Small intestine (tissue), 7 donors: Measurements from ENCODE around the gene RAB22A. TPM values are rescaled to one million over a fixed set of nuclear protein-coding genes. Genes with fewer than 3 reads are reported as not detected.

ENCODE experiments used
- DNase-seq, 2 donors: peaks; one replicate each; pipeline versions ENCODE4 v3.0.0 to v3.0.0-alpha.2; 2013
- FAIRE-seq: peaks from 2 replicates; lab custom pipeline; 2012; peaks lifted over from hg19 to GRCh38; lab: Jason Lieb, UNC
- H3K27ac ChIP-seq, 3 donors: one replicate each; pipeline ENCODE4 v1.5.1; 2013; ENCODE audit warnings: low read length in 2 of 3, mild to moderate bottlenecking in 2 of 3, control low read depth in 1 of 3, inconsistent platforms in 1 of 3, low read depth in 1 of 3, moderate library complexity in 1 of 3
- H3K27me3 ChIP-seq, 3 donors: one replicate each; pipeline ENCODE4 v1.6.1; 2013; ENCODE audit warnings: low read length in 3 of 3, inconsistent platforms in 1 of 3; ENCODE audit not compliant: control insufficient read depth in 3 of 3, insufficient read depth in 3 of 3
- H3K36me3 ChIP-seq, 3 donors: one replicate each; pipeline ENCODE4 v1.6.1; 2013; ENCODE audit warnings: low read length in 3 of 3, inconsistent platforms in 1 of 3, low read depth in 1 of 3, mild to moderate bottlenecking in 1 of 3, moderate library complexity in 1 of 3; ENCODE audit not compliant: control insufficient read depth in 3 of 3, insufficient read depth in 2 of 3
- H3K4me1 ChIP-seq, 3 donors: one replicate each; pipeline ENCODE4 v1.6.1; 2013; ENCODE audit warnings: low read length in 2 of 3, inconsistent platforms in 1 of 3, low read depth in 1 of 3, mild to moderate bottlenecking in 1 of 3, moderate library complexity in 1 of 3; ENCODE audit not compliant: control insufficient read depth in 3 of 3, insufficient read depth in 2 of 3
- H3K4me3 ChIP-seq, 3 donors: one replicate each; pipeline ENCODE4 v1.5.1; 2013; ENCODE audit warnings: low read length in 3 of 3, control low read depth in 1 of 3, inconsistent platforms in 1 of 3, low read depth in 1 of 3, mild to moderate bottlenecking in 1 of 3, moderate library complexity in 1 of 3
- H3K9me3 ChIP-seq, 2 donors: one replicate each; pipeline ENCODE4 v1.6.1; 2013; ENCODE audit warnings: low read depth in 1 of 2, low read length in 1 of 2; ENCODE audit not compliant: control insufficient read depth in 2 of 2, insufficient read depth in 1 of 2
- WGBS, 3 donors: extraction: QIAGEN DNeasy Blood & Tissue Kit; methylation state at CpG; one replicate each; pipeline ENCODE4 v1.1.7; 2013; 5-methylcytosine and 5-hydroxymethylcytosine counted together
- polyA plus RNA-seq, 4 donors: library from polyadenylated mRNA; stranded (reverse) in 3 of 4; unstranded in 1 of 4; fragments of 200-250 nt in 3 of 4; fragments of 120-200 nt in 1 of 4; gene quantifications; one replicate each; pipeline versions ENCODE4 v1.2.1 to v1.2.3, GENCODE V29; 2013
- donor health status: healthy with polysubstance abuse.
- donor health status: control.
- donor health status: control.
- donor health status: Bipolar disorder and iron deficiency.
- donor health status: healthy.

Gene RAB22A
- polyA plus RNA-seq, 4 donors = 6.9 to 19.7 (median 12.1) TPM

DNA sequence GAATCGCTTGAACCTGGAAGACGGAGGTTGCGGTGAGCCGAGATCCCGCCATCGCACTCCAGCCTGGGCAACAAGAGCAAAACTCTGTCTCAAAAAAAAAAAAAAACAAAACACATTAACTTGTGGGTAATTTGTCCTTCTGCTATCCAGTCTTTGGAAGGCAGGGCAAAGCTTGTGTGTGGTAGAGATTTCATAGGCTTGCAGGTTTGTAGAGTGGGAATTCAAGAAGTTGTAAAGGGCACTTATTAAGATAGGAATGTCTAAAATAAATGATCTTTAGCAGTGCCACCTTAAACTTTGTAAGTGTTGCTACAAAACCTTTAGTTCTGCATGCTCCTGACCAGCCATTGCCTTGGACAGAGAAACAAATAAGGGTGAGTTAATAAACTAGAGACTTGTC is 87.9 kb downstream of the RAB22A start:
- H3K4me1 ChIP-seq = peaks cover 0 to 14% (median 7%) of the 10 kb centered on the region in 3 donors

DNA sequence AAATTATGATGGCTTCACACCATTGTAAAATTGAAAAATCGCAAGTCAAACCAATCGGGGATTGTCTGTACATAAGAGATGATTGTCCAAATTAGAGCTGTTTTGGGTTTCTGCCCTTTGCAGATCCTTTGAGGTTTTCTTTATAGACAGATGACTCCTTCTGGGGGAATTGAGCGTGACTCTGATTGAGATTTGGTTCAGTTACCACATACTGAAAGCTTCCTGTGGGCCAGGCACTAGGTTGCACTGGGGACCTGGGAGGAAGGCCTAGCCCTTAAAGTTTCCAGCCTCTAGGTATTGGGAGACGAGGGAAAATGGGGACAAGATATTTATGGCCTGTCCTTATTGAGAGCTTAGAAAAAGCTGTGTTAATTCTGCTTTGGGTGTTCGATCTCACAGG is 88.7 kb downstream of the RAB22A start:
- peaks cover 0 to 14% (median 7%) of the 10 kb centered on the region in 3 donors for H3K4me1 ChIP-seq
- no peak overlapping the region for H3K4me3 ChIP-seq
- no peaks in the 10 kb centered on the region for H3K36me3 ChIP-seq
- H3K9me3 ChIP-seq = no peaks in the 10 kb centered on the region
- FAIRE-seq = no peak
- DNase-seq = no peak
- WGBS, 3 donors = 86 to 94% (median 92%) methylated on average over 5 of the region's 5 CpGs
- no peak overlapping the region for H3K27ac ChIP-seq
- H3K27me3 ChIP-seq = no peaks in the 10 kb centered on the region

More for the DNA sequence above, 87.9 kb downstream of the RAB22A start:
- DNase-seq (no peak), FAIRE-seq (no peak)
- H3K27me3 ChIP-seq = no peaks in the 10 kb centered on the region
- WGBS, 3 donors = 96 to 100% (median 97%) methylated on average over 6 of the region's 6 CpGs
- H3K4me3 ChIP-seq = no peak overlapping the region
- no peaks in the 10 kb centered on the region for H3K36me3 ChIP-seq
- H3K27ac ChIP-seq = no peak overlapping the region
- no peaks in the 10 kb centered on the region for H3K9me3 ChIP-seq

GRCh38 chr20:58399926-58400325 is 90.4 kb downstream of the RAB22A start:
- no peaks in the 10 kb centered on the region for H3K27me3 ChIP-seq
- no peak for DNase-seq
- H3K36me3 ChIP-seq = no peaks in the 10 kb centered on the region
- no peak overlapping the region for H3K27ac ChIP-seq
- no peaks in the 10 kb centered on the region for H3K9me3 ChIP-seq
- H3K4me3 ChIP-seq = no peak overlapping the region
- peaks cover 0 to 14% (median 6%) of the 10 kb centered on the region in 3 donors for H3K4me1 ChIP-seq
- no peak for FAIRE-seq
- WGBS, 3 donors = 91 to 94% (median 92%) methylated on average over 6 of the region's 6 CpGs

DNA sequence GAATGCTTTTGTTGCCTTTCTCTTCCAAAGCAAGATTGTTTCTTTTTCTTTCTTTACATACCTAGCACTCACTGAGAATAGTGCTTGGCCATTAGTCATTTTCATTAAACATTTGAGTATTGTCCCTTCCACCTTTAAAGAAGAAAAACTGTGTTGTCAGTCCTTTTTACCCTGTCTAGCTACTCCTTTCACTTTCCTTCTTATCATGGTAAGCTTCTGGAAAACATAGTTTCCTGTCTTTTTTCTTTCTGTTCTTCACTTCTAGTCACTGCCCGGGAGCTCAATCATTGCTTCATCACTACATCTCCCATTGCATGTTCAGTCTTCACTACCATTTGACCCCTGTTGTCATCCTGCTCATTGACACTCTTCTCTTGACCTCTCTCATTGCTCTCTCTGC is 91.6 kb downstream of the RAB22A start:
- Histone ChIP-seq H3K4me1 (peaks cover 0 to 10% (median 4%) of the 10 kb centered on the region in 3 donors), H3K9me3 (no peaks in the 10 kb centered on the region), H3K27me3 (no peaks in the 10 kb centered on the region), H3K27ac (no peak overlapping the region), H3K36me3 (no peaks in the 10 kb centered on the region), H3K4me3 (no peak overlapping the region)
- FAIRE-seq (no peak), DNase-seq (no peak)
- 62 to 100% (median 85%) methylated on average over 1 of the region's 1 CpG for WGBS, 3 donors

GRCh38 chr20:58402305-58402704 is 92.8 kb downstream of the RAB22A start:
- H3K4me3 ChIP-seq = no peak overlapping the region
- H3K9me3 ChIP-seq = no peaks in the 10 kb centered on the region
- FAIRE-seq = no peak
- no peaks in the 10 kb centered on the region for H3K36me3 ChIP-seq
- peaks cover 0 to 4% (median 4%) of the 10 kb centered on the region in 3 donors for H3K4me1 ChIP-seq
- no peak for DNase-seq
- H3K27ac ChIP-seq = no peak overlapping the region
- no peaks in the 10 kb centered on the region for H3K27me3 ChIP-seq
- WGBS, 3 donors = 83 to 88% (median 86%) methylated on average over 5 of the region's 5 CpGs

DNA sequence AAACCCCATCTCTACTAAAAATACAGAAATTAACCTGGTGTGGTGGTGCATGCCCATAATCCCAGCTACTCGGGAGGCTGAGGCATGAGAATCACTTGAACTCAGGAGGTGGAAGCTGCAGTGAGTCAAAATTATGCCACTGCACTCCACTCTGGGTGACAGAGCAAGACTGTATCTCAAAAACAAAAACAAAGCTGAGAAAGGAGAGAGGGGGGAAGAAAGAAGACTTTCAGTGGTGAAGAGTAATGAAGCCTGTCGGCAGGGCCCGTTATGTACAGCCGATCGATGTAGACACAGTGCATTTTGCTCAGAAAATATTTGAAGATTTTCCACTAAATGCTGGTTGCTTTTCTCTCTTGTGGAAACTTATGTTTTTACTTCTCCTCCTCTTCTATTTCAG is 93.3 kb downstream of the RAB22A start:
- FAIRE-seq = no peak
- no peak for DNase-seq
- no peaks in the 10 kb centered on the region for H3K36me3 ChIP-seq
- H3K4me3 ChIP-seq = no peak overlapping the region
- H3K9me3 ChIP-seq = no peaks in the 10 kb centered on the region
- peaks cover 0 to 5% (median 4%) of the 10 kb centered on the region in 3 donors for H3K4me1 ChIP-seq
- no peak overlapping the region for H3K27ac ChIP-seq
- WGBS, 3 donors = 85 to 95% (median 95%) methylated on average over 5 of the region's 5 CpGs
- no peaks in the 10 kb centered on the region for H3K27me3 ChIP-seq

DNA sequence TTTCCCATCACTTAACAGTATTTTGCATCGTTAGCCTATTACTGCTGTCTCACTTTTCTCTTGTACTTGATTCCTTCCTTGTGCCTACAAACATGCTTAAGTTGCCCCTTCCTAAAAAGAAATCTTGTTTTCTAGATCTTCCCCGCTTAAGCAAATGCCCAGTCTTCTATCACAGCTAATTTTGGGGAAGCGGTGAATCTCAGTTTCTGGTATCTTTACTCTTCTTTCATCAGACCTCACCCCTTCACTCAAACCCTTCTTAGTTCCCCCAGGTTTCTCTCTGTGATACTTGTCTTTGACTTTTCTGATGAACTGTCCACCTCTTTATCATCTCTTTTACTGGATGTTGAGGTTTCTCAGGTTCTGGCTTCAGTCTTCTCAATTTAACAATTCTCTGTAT is 93.8 kb downstream of the RAB22A start:
- FAIRE-seq (no peak), DNase-seq (no peak)
- Histone ChIP-seq H3K9me3 (no peaks in the 10 kb centered on the region), H3K4me3 (no peak overlapping the region), H3K36me3 (no peaks in the 10 kb centered on the region), H3K27me3 (no peaks in the 10 kb centered on the region), H3K4me1 (peaks cover 0 to 5% (median 4%) of the 10 kb centered on the region in 3 donors), H3K27ac (no peak overlapping the region)
- WGBS, 3 donors = 84 to 89% (median 85%) methylated on average over 3 of the region's 3 CpGs

DNA sequence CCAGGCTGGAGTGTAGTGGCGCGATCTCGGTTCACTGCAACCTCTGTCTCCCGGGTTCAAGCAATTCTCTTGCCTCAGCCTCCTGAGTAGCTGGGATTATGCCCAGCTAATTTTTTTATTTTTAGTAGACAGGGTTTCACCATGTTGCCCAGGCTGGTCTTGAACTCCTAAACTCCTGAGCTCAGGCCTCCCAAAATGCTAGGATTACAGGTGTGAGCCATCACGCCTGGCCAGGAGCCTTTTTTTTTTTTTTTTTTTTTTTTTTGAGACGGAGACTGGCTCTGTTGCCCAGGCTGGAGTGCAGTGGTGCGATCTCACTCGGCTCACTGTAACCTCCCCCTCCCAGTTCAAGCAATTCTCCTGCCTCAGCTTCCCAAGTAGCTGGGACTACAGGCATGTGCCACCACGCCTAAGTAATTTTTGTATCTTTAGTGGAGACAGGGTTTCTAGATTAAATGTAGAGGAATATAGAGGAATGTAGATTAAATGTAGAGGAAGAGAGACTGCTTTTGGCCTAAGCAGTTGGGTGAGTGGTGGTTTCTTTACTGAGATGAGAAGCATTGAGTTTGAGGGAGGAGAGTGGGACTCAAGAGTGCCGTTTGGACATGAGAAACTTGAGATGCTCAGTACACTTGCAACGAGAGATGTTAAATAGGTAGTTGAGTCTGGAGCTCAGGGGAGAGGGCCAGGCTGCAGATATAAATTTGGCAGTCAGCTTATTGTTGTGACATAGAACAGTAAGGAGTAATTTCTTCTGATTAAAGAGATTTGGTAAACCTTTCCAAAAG is 96.2 kb downstream of the RAB22A start:
- H3K27me3 ChIP-seq = no peaks in the 10 kb centered on the region
- no peaks in the 10 kb centered on the region for H3K36me3 ChIP-seq
- no peak overlapping the region for H3K4me3 ChIP-seq
- FAIRE-seq = no peak
- H3K27ac ChIP-seq = no peak overlapping the region
- DNase-seq = no peak
- no peaks in the 10 kb centered on the region for H3K9me3 ChIP-seq
- H3K4me1 ChIP-seq = peaks cover 0 to 9% (median 2%) of the 10 kb centered on the region in 3 donors
- WGBS, 3 donors = 79 to 83% (median 80%) methylated on average over 11 of the region's 11 CpGs
